Bronchial epithelial cell (primary cell): ENCODE data around the gene TUB. TPM values are rescaled to one million over a fixed set of nuclear protein-coding genes. Genes with fewer than 3 reads are reported as not detected.
A peak's percentile ranks its signal among the peaks of the same experiment; 100 is the strongest.

Experiments used
- DNase-seq: peaks from one replicate; pipeline ENCODE4 v3.0.0-alpha.2; 2010; ENCODE audit warnings: low read depth
- FAIRE-seq: peaks from 2 replicates; lab custom pipeline; 2011; peaks lifted over from hg19 to GRCh38; lab: Jason Lieb, UNC
- H3K27me3 ChIP-seq: 2 replicates; pipeline ENCODE4 v1.5.1; 2011; ENCODE audit warnings: low read length; ENCODE audit not compliant: control insufficient read depth, insufficient read depth
- H3K36me3 ChIP-seq: 2 replicates; pipeline ENCODE4 v1.5.1; 2011; ENCODE audit warnings: low read length; ENCODE audit not compliant: control insufficient read depth, insufficient read depth
- H3K4me3 ChIP-seq: 2 replicates; pipeline ENCODE4 v1.5.1; 2011; ENCODE audit warnings: mild to moderate bottlenecking, low read depth, low read length, control low read depth
- total RNA-seq: library from RNA; depleted of rRNA; stranded (reverse); fragments of >200 nt; gene quantifications from 2 replicates; pipeline ENCODE4 v1.2.1, GENCODE V29; 2014
- TF ChIP-seq, protein P1 (sequence below): IDR thresholded peaks from 2 replicates; pipeline ENCODE4 v1.5.1; 2011; ENCODE audit warnings: mild to moderate bottlenecking, moderate library complexity, low read length, control low read depth, inconsistent platforms; ENCODE audit not compliant: insufficient read depth, severe bottlenecking

TUB gene
- total RNA-seq, 1 donor from 2014 or later, result 0.26 TPM

DNA sequence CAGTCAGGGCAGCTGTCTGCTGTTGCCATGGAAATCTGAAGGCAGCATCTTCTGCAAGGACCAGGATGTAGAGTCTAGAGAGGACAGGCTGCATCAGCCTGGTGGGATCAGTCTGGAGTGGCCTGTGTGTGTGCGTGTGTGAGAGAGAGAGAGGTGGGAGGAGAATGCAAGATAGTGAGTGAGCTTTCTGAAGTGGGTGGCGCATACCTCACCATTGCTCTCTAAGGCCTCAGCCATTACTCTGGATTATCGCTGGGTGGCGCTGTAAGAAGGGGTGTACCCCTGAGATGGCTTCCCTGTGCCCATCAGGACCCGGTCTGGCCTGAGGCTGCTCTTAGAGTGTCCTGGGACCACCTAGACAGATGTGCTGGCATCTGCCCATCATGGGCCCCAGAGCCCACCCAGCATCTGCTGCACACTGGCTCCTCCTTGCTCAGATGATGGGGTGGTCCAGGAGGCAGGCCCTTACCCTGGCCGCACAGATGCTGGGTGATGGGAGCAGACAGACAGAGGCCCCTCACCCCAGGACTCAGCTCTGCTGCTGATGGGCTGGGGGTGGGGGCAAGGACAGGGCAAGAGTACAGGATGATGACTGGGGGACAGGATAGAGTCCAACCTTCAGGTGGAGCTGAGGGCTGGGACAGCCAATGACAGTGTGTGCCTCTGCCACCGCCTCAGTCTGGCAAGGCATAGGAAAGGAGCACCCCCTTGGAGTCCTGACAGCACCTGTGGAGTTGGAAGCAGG is 25.7 kb upstream of the TUB start:
- H3K36me3 ChIP-seq, result no peaks in the 10 kb centered on the region
- H3K4me3 ChIP-seq, result no peak overlapping the region
- FAIRE-seq (peak; percentile 18), DNase-seq (no peak)
- no peaks in the 10 kb centered on the region for H3K27me3 ChIP-seq
- TF ChIP-seq, protein P1, sequence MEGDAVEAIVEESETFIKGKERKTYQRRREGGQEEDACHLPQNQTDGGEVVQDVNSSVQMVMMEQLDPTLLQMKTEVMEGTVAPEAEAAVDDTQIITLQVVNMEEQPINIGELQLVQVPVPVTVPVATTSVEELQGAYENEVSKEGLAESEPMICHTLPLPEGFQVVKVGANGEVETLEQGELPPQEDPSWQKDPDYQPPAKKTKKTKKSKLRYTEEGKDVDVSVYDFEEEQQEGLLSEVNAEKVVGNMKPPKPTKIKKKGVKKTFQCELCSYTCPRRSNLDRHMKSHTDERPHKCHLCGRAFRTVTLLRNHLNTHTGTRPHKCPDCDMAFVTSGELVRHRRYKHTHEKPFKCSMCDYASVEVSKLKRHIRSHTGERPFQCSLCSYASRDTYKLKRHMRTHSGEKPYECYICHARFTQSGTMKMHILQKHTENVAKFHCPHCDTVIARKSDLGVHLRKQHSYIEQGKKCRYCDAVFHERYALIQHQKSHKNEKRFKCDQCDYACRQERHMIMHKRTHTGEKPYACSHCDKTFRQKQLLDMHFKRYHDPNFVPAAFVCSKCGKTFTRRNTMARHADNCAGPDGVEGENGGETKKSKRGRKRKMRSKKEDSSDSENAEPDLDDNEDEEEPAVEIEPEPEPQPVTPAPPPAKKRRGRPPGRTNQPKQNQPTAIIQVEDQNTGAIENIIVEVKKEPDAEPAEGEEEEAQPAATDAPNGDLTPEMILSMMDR, result no peak

DNA sequence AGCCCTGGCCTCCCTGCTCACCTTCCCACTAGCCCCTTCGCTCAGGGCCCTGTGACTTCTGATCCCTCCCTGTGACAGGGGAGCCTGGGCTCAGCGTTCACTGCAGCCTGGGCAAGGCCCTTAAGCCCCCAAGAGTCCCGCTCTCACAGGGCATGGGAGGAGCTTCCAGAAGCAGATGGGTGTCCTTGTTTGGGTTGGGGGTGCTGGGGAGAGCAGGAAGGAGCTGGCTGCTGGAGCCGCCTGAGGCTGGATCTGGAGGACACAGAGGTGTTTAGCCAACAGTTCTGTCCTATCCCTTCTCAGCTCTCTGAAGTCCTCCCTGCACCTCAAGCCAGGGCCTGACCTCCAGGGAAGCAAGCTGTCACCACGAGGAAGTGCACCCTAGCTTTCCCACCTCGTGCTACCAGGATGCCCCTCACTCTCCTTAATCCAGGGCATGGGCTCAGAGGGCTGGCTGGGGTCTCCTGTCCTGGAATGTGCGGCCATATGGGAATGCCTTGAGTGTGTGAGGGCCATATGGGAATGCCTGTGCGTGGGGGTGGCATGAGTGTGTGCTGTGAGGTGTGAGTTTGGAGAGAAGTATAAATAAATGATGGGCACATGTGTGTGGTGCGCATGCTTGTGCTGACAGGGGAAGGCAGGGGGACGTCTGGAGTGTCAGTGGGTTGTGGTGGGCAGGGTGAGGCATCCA is 25.0 kb upstream of the TUB start:
- FAIRE-seq (no peak), DNase-seq (no peak)
- Histone ChIP-seq H3K4me3 (no peak overlapping the region), H3K27me3 (no peaks in the 10 kb centered on the region), H3K36me3 (no peaks in the 10 kb centered on the region)
- TF ChIP-seq, protein P1, result no peak

DNA sequence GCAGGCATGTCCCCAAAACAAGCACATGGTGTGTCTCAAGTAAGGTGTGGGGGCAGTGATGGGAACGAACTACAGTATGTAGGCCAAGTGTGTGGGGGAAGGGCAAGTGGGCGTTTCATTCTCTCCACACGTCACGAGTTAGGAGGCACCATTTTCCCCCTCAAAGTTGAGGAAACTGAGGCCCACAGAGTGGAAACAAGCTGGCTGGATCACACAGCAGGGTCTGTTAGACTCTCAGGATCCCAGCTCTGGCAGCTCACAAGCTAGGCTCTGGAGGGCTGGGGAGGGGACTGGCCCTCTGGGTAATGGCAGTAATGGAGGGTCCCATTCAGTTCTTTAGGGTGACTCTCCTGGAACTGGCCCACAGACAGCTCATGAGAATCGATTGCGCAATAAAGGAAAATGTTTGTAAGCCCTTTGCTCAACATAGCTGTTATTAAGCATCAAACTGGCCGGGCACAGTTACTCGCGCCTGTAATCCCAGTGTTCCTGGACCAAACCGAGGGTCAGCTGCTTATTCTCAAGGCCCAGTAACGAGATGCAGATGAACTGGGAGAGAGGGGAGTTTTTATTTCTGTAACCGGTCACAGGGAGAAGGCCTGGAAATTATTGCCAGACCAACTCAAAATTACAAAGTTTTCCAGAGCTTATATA is 24.1 kb upstream of the TUB start:
- DNase-seq (peak; percentile 39), FAIRE-seq (no peak)
- H3K36me3 ChIP-seq, result no peaks in the 10 kb centered on the region
- TF ChIP-seq, protein P1, result no peak
- H3K4me3 ChIP-seq, result no peak overlapping the region
- no peaks in the 10 kb centered on the region for H3K27me3 ChIP-seq

DNA sequence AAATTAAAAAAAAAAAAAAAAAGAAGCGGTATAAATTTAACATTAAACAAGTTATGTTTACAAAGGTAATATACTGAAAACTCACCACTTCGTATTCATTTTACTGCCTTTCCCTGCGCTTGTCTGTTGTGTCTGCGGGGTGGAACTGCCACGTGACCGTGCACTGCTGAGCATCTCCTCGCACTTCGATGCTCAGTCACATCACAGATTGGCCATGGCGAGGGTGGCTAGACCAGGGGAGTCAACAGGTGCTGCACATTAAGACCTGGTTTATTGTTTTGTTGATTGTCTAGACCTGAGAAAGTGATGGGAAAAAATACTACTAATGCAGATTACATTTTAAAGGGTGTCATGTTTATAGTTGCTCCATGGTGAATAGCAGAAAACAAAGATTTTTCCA is 22.8 kb upstream of the TUB start:
- TF ChIP-seq, protein P1, result no peak
- DNase-seq, result no peak
- FAIRE-seq, result no peak
- H3K4me3 ChIP-seq, result no peak overlapping the region
- H3K36me3 ChIP-seq, result no peaks in the 10 kb centered on the region
- H3K27me3 ChIP-seq, result no peaks in the 10 kb centered on the region

DNA sequence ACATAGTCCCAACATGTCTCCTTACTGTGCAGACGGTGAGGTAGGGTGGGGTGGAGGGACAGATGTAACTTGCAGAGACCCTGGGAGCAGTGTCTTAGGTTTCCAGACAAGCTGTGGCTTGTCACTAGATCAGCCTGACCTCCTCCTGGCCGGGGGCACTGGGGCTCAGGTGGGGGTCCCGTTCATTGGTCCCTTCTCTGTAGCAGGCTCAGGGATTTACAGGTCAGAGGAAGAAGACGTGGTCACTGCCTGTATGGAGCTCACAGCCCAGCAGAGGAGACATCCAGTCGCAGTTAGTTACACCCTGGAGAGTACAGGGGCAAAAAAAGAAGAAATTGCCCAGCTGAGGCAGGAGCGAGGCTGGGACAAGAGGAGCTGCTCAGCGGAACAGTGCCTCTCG is 22.0 kb upstream of the TUB start:
- Histone ChIP-seq H3K27me3 (no peaks in the 10 kb centered on the region), H3K4me3 (no peak overlapping the region), H3K36me3 (no peaks in the 10 kb centered on the region)
- FAIRE-seq (no peak), DNase-seq (no peak)
- TF ChIP-seq, protein P1, result no peak
